GM12864 (cell line): ENCODE data around the gene NRSN2.
"Not testable (repeated sequence)": the region's sequence is repeated elsewhere in the genome, so short reads cannot be mapped to it uniquely, and the experiment has no call there.

Source experiments
- DNase-seq: peaks from one replicate; pipeline ENCODE4 v3.0.0-alpha.2; 2011; ENCODE audit warnings: low read depth
- H3K4me3 ChIP-seq: 2 replicates; pipeline ENCODE4 v1.5.1; 2011; ENCODE audit warnings: mild to moderate bottlenecking, low read depth, low read length, control low read depth
- TF ChIP-seq, protein P1 (sequence below): IDR thresholded peaks from 2 replicates; pipeline ENCODE4 v1.5.1; 2011; ENCODE audit warnings: low read depth, mild to moderate bottlenecking, moderate library complexity, low read length, control low read depth, inconsistent platforms; ENCODE audit errors: missing control alignments

Gene NRSN2

DNA sequence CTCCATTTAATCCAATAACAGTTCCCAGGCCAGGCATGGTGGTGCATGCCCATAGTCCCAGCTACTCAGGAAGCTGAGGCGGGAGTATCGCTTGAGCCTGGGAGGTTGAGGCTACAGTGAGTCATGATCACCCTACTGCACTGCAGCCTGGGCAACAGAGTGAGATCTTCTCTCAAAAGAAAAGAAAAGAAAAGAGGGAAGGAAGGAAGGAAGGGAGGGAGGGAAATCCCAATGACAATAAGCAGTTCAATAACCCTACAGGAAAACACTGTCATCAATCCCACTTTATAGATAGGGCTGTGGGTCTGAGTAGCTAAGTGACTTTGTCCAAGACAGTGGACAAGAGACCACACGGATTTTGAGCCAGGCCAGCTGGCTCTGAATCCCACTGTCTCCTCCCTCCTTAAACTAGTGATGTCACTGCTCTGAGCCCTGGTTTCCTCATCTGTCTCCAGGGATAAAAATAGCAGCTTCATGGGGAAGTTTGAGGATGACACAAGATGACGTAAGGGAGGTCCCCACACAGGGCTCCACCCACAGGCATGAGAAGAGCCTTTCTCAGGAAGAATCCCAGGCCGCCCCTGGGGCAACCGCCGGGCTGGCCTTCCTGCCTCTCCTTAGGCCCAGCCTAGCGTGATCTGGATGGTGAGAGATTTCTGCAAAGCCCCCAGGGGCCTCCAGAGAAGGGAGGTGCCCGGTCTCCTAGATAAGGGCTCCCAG is 26.4 kb downstream of the NRSN2 start:
- no peak for DNase-seq
- no peak overlapping the region for H3K4me3 ChIP-seq
- TF ChIP-seq, protein P1, sequence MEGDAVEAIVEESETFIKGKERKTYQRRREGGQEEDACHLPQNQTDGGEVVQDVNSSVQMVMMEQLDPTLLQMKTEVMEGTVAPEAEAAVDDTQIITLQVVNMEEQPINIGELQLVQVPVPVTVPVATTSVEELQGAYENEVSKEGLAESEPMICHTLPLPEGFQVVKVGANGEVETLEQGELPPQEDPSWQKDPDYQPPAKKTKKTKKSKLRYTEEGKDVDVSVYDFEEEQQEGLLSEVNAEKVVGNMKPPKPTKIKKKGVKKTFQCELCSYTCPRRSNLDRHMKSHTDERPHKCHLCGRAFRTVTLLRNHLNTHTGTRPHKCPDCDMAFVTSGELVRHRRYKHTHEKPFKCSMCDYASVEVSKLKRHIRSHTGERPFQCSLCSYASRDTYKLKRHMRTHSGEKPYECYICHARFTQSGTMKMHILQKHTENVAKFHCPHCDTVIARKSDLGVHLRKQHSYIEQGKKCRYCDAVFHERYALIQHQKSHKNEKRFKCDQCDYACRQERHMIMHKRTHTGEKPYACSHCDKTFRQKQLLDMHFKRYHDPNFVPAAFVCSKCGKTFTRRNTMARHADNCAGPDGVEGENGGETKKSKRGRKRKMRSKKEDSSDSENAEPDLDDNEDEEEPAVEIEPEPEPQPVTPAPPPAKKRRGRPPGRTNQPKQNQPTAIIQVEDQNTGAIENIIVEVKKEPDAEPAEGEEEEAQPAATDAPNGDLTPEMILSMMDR: no peak

DNA sequence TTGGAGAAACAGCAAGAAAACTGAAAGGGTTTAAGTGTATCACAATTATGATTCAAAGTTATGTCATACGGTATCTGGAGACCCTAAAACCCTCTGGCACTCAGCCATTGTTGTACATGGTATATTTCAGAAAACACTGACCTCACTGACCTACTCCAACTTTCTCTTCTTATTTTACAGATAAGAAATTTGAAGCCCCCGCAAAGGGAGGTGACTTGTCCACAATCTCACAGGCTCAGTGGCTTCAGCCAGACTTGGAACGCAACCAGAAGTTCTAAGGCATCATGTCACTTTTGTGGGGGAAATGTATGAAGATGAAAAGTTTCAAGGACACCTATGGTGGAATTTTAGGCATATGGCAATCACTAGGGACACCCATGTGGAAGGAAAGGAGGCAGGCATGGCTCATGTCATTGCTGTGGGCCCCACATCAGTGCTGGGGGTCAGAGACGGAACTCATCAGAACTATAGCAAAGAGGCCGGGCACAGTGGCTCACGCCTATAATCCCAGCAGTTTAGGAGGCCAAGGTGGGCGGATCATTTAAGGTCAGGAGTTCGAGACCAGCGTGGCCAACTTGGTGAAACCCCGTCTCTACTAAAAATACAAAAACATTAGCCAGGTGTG is 28.5 kb downstream of the NRSN2 start:
- DNase-seq: no peak
- H3K4me3 ChIP-seq: no peak overlapping the region
- TF ChIP-seq, protein P1: no peak

DNA sequence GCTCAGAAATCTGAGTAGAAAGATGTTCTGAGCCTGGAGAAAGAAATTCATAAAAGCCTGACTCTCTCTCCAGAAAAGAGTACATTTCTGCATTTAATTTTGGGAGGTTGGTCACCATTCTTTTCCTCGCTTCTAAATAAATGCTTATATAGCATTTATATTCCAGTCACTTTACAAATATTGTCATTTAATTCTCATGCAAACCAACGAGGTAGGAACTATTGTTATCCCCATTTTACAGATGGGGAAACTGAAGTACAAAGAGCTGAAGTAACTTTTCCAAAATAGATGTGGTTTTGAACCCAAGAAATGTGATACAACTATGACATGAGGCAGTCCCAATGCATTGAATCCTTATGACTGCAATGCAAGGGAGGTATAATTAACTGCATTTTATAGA is 29.2 kb downstream of the NRSN2 start:
- TF ChIP-seq, protein P1: no peak
- no peak overlapping the region for H3K4me3 ChIP-seq
- DNase-seq: no peak

DNA sequence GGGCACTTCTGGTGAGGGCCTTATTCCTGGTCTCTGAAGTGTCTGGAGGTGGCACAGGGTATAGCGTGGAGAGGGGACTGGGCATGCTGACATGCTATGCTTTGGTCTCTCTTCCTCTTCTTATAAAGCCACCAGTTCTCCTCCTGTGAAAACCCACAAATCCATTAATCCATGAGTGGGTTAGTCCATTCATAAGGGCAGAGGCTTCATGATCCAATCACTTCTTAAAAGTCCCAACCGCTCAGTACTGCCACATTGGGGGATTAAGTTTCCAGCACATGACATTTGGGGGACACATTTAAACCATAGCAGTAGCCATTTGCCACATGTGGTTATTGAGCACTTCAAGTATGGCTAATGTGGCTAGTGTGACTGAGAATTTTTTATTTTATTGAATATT is 29.8 kb downstream of the NRSN2 start:
- no peak for DNase-seq
- no peak overlapping the region for H3K4me3 ChIP-seq
- TF ChIP-seq, protein P1: no peak

DNA sequence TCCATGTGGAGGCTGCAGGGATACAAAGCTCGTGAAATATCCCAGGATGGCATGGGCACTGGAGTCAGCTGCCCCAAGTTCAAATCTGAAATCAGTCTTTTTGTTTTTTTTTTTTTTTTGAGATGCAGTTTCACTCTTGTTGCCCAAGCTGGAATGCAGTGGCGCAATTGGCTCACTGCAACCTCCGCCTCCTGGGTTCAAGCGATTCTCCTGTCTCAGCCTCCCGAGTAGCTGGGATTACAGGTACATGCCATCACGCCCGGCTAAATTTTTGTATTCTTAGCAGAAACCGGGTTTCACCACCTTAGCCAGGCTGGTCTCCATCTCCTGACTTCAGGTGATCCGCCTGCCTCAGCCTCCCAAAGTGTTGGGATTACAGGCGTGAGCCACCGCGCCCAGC is 30.7 kb downstream of the NRSN2 start:
- not testable (repeated sequence) for H3K4me3 ChIP-seq, DNase-seq

DNA sequence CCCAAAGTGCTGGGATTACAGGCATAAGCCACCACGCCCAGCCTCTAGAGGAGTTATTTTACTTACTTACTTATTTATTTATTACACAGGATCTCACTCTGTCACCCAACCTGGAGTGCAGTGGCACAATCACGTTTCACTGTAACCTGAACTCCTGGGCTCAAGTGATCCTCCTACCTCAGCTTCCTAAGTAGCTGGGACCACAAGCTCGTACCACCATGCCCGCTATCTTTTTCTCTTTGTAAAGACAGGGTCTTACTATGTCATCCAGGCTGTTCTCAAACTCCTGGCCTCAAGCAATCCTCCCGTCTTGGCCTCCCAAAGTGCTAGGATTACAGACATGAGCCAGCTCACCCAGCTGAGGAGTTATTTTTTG is 32.0 kb downstream of the NRSN2 start:
- TF ChIP-seq, protein P1: no peak
- no peak overlapping the region for H3K4me3 ChIP-seq
- DNase-seq: no peak

DNA sequence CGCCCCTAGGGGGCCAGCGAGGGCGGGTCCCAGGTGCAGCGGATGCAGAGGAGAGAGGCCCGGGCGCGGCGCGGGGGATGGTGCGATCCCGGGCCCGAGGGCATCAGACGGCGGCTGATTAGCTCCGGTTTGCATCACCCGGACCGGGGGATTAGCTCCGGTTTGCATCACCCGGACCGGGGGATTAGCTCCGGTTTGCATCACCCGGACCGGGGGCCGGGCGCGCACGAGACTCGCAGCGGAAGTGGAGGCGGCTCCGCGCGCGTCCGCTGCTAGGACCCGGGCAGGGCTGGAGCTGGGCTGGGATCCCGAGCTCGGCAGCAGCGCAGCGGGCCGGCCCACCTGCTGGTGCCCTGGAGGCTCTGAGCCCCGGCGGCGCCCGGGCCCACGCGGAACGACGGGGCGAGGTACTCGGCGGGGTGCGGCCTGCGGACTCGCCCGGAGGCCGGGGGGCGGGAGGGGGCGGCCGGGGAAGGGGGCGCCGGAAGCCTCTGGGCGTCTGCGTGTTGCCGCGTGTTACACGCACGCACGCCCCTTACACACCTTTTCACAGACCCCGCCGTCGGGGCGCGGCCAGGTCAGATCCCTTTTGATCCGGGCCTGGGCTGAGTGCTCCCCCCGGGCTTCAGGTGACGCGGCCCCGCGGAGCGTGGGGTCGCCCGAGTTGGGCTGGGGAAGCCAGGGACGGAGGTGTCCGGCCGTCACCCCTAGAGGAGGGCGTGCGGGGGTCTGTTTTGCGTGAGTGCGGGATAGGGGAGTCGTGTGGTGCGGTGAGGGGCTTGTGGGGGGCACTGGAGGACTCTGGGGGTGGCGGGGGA is 34.1 kb downstream of the NRSN2 start:
- peak overlapping the region; percentile 85 for H3K4me3 ChIP-seq
- TF ChIP-seq, protein P1: no peak
- peak; percentile 26 for DNase-seq
